Astrocyte (in vitro differentiated cells and primary cell): Measurements from ENCODE around the gene ANKRD28.

Experiments
- CTCF ChIP-seq: IDR thresholded peaks from 2 replicates; pipeline ENCODE4 v1.5.1; 2011; ENCODE audit warnings: low read depth, mild to moderate bottlenecking, inconsistent platforms, low read length, moderate library complexity; ENCODE audit not compliant: insufficient read depth
- EZH2 ChIP-seq: IDR thresholded peaks from 2 replicates; pipeline ENCODE4 v1.6.1; 2012; ENCODE audit warnings: mild to moderate bottlenecking, low read length, inconsistent platforms; ENCODE audit not compliant: insufficient read depth

GRCh38 chr3:15804553-15805095 is 6.8 kb upstream of the ANKRD28 start:
- TF ChIP-seq EZH2 (no peak), CTCF (no peak)
